ENCODE data around the gene MDFI. TPM values are rescaled to one million over a fixed set of nuclear protein-coding genes. Genes with fewer than 3 reads are reported as not detected.

The MDFI gene
- total RNA-seq, 1 donor from 2014 or later, result not detected

- peaks cover 11% of the 10 kb centered on the region for H3K27me3 Mint-ChIP-seq (ENCODE audit: insufficient read depth)
- no peaks in the 10 kb centered on the region for H3K4me1 Mint-ChIP-seq (ENCODE audit: low read depth)
- H3K9me3 Mint-ChIP-seq, result no peaks in the 10 kb centered on the region
- DNase-seq (ENCODE audit: low spot score), result no peak
- H3K27ac Mint-ChIP-seq, result no peak overlapping the region
- intact Hi-C loops (cut with micrococcal nuclease), result no loop called here
- H3K36me3 Mint-ChIP-seq (ENCODE audit: low read depth), result no peaks in the 10 kb centered on the region
- no peak overlapping the region for H3K4me3 Mint-ChIP-seq
Measured at GRCh38 chr6:41677124-41677921, 39.1 kb downstream of the MDFI start.

- no peaks in the 10 kb centered on the region for H3K9me3 Mint-ChIP-seq
- peaks cover 2% of the 10 kb centered on the region for H3K4me1 Mint-ChIP-seq (ENCODE audit: low read depth)
- H3K27me3 Mint-ChIP-seq (ENCODE audit: insufficient read depth), result peaks cover 11% of the 10 kb centered on the region
- H3K27ac Mint-ChIP-seq, result no peak overlapping the region
- intact Hi-C loops (cut with micrococcal nuclease), result no loop called here
- no peak for DNase-seq (ENCODE audit: low spot score)
- no peak overlapping the region for H3K4me3 Mint-ChIP-seq
- no peaks in the 10 kb centered on the region for H3K36me3 Mint-ChIP-seq (ENCODE audit: low read depth)
Measured at GRCh38 chr6:41678511-41679084, 40.3 kb downstream of the MDFI start.

GRCh38 chr6:41679696-41680095, 41.4 kb downstream of the MDFI start:
- Mint-ChIP-seq H3K9me3 (no peaks in the 10 kb centered on the region), H3K27me3 (ENCODE audit: insufficient read depth) (peaks cover 7% of the 10 kb centered on the region), H3K36me3 (ENCODE audit: low read depth) (no peaks in the 10 kb centered on the region), H3K27ac (no peak overlapping the region), H3K4me3 (no peak overlapping the region), H3K4me1 (ENCODE audit: low read depth) (peaks cover 6% of the 10 kb centered on the region)
- intact Hi-C loops (cut with micrococcal nuclease), result loop anchor here (5.0 kb wide), 2 partner anchors 217 to 372 kb away; no protein-coding TSS in a partner anchor
- DNase-seq (ENCODE audit: low spot score), result no peak

GRCh38 chr6:41680182-41680965, 42.1 kb downstream of the MDFI start:
- intact Hi-C loops (cut with micrococcal nuclease), result loop anchor here (5.0 kb wide), 2 partner anchors 218 to 373 kb away; no protein-coding TSS in a partner anchor

GRCh38 chr6:41682056-41682477, 43.8 kb downstream of the MDFI start:
- no peaks in the 10 kb centered on the region for H3K9me3 Mint-ChIP-seq
- no peaks in the 10 kb centered on the region for H3K36me3 Mint-ChIP-seq (ENCODE audit: low read depth)
- DNase-seq (ENCODE audit: low spot score), result peak; percentile 47
- H3K4me1 Mint-ChIP-seq (ENCODE audit: low read depth), result peaks cover 6% of the 10 kb centered on the region
- peak overlapping the region; percentile 30 for H3K4me3 Mint-ChIP-seq
- intact Hi-C loops (cut with micrococcal nuclease), result loop anchor here (1.0 to 5.0 kb wide), 5 partner anchors 95 to 375 kb away; partner anchors contain the start of gene TOMM6
- H3K27ac Mint-ChIP-seq, result no peak overlapping the region
- H3K27me3 Mint-ChIP-seq (ENCODE audit: insufficient read depth), result peaks cover 1% of the 10 kb centered on the region

More at GRCh38 chr6:41680182-41680965, 42.1 kb downstream of the MDFI start:
- no peak for DNase-seq (ENCODE audit: low spot score)
- Mint-ChIP-seq H3K4me1 (ENCODE audit: low read depth) (peaks cover 6% of the 10 kb centered on the region), H3K27ac (no peak overlapping the region), H3K36me3 (ENCODE audit: low read depth) (no peaks in the 10 kb centered on the region), H3K27me3 (ENCODE audit: insufficient read depth) (peaks cover 4% of the 10 kb centered on the region), H3K4me3 (no peak overlapping the region), H3K9me3 (no peaks in the 10 kb centered on the region)

- no peak for DNase-seq (ENCODE audit: low spot score)
- H3K27me3 Mint-ChIP-seq (ENCODE audit: insufficient read depth), result no peaks in the 10 kb centered on the region
- H3K9me3 Mint-ChIP-seq, result no peaks in the 10 kb centered on the region
- H3K4me3 Mint-ChIP-seq, result peak overlapping the region; percentile 75
- H3K4me1 Mint-ChIP-seq (ENCODE audit: low read depth), result peaks cover 6% of the 10 kb centered on the region
- H3K36me3 Mint-ChIP-seq (ENCODE audit: low read depth), result peaks cover 2% of the 10 kb centered on the region
- H3K27ac Mint-ChIP-seq, result peak overlapping the region; percentile 44
- intact Hi-C loops (cut with micrococcal nuclease), result loop anchor here (1.0 to 5.0 kb wide), 7 partner anchors 79 to 375 kb away; partner anchors contain the start of gene TOMM6
Measured at GRCh38 chr6:41682497-41683272, 44.4 kb downstream of the MDFI start.

- no peak for DNase-seq (ENCODE audit: low spot score)
- no peaks in the 10 kb centered on the region for H3K9me3 Mint-ChIP-seq
- H3K4me1 Mint-ChIP-seq (ENCODE audit: low read depth), result peaks cover 6% of the 10 kb centered on the region
- intact Hi-C loops (cut with micrococcal nuclease), result loop anchor here (1.0 to 5.0 kb wide), 6 partner anchors 80 to 376 kb away; partner anchors contain the start of gene TOMM6
- H3K4me3 Mint-ChIP-seq, result peak overlapping the region; percentile 75
- H3K36me3 Mint-ChIP-seq (ENCODE audit: low read depth), result peaks cover 3% of the 10 kb centered on the region
- peak overlapping the region; percentile 73 for H3K27ac Mint-ChIP-seq
- no peaks in the 10 kb centered on the region for H3K27me3 Mint-ChIP-seq (ENCODE audit: insufficient read depth)
Measured at GRCh38 chr6:41683273-41683522, 44.9 kb downstream of the MDFI start.

- peak; percentile 71 for DNase-seq (ENCODE audit: low spot score)
- Mint-ChIP-seq H3K9me3 (no peaks in the 10 kb centered on the region), H3K27ac (peak overlapping the region; percentile 73), H3K4me3 (peak overlapping the region; percentile 75), H3K36me3 (ENCODE audit: low read depth) (peaks cover 5% of the 10 kb centered on the region), H3K27me3 (ENCODE audit: insufficient read depth) (no peaks in the 10 kb centered on the region), H3K4me1 (ENCODE audit: low read depth) (peaks cover 6% of the 10 kb centered on the region)
- intact Hi-C loops (cut with micrococcal nuclease), result loop anchor here (1.0 to 5.0 kb wide), 6 partner anchors 80 to 376 kb away; partner anchors contain the start of gene TOMM6
Measured at GRCh38 chr6:41683523-41684310, 45.4 kb downstream of the MDFI start.

GRCh38 chr6:41684311-41685180, 46.3 kb downstream of the MDFI start:
- intact Hi-C loops (cut with micrococcal nuclease), result loop anchor here (5.0 kb wide), 2 partner anchors 222 to 377 kb away; no protein-coding TSS in a partner anchor
- Mint-ChIP-seq H3K9me3 (no peaks in the 10 kb centered on the region), H3K27me3 (ENCODE audit: insufficient read depth) (no peaks in the 10 kb centered on the region), H3K4me3 (no peak overlapping the region), H3K27ac (no peak overlapping the region), H3K4me1 (ENCODE audit: low read depth) (peaks cover 6% of the 10 kb centered on the region), H3K36me3 (ENCODE audit: low read depth) (peaks cover 5% of the 10 kb centered on the region)
- DNase-seq (ENCODE audit: low spot score), result no peak

GRCh38 chr6:41685641-41686380, 47.5 kb downstream of the MDFI start:
- no peak for DNase-seq (ENCODE audit: low spot score)
- Mint-ChIP-seq H3K27ac (no peak overlapping the region), H3K4me3 (no peak overlapping the region), H3K27me3 (ENCODE audit: insufficient read depth) (no peaks in the 10 kb centered on the region), H3K9me3 (no peaks in the 10 kb centered on the region), H3K4me1 (ENCODE audit: low read depth) (peaks cover 6% of the 10 kb centered on the region), H3K36me3 (ENCODE audit: low read depth) (peaks cover 5% of the 10 kb centered on the region)
- intact Hi-C loops (cut with micrococcal nuclease), result no loop called here
